IPS-NIHi11 (cell line): Measurements from ENCODE around the gene MCF2L.
A peak's percentile ranks its signal among the peaks of the same experiment; 100 is the strongest.

ENCODE experiments used
- DNase-seq: peaks from one replicate; pipeline ENCODE4 v3.0.0; 2012; ENCODE audit warnings: mixed read lengths, low spot score

The MCF2L gene

GRCh38 chr13:113083402-113084061, 114.5 kb downstream of the MCF2L start:
- DNase-seq: no peak

DNA sequence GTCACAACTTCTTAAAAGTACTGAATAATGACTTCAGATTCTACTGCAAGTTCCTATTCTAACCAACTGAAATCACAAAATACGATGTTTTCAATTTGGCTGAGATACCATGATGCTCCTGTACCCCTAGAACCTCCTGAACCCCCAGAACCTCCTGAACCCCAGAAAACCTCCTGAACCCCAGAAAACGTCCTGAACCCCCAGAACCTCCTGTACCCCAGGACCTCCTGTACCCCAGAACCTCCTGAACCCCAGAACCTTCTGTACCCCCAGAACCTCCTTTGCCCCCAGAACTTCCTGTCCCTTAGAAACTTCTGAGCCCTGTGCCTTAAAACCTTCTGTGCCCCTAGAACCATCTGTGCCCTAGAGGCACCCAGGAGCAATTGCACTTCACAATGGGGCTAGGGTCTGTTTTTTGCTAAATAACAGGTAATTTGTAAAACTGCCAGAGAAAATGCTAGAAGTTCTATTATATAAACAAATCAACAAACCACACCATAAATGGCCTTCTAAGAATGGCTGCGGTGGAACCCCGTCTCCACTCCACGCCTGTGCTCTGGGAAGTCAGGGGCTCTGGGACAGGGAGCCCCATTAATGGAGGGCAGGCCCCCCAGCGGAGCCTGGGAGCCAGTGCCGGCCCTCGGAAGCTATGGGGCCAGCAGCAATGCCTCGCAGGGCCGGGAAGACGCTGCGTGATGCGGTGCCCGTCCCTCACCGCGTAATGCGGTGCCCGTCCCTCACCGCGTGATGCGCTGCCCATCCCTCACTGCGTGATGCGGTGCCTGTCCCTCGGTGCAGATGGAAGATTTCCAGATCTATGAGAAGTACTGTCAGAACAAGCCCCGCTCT, 115.3 kb downstream of the MCF2L start:
- DNase-seq: peak; percentile 62

DNA sequence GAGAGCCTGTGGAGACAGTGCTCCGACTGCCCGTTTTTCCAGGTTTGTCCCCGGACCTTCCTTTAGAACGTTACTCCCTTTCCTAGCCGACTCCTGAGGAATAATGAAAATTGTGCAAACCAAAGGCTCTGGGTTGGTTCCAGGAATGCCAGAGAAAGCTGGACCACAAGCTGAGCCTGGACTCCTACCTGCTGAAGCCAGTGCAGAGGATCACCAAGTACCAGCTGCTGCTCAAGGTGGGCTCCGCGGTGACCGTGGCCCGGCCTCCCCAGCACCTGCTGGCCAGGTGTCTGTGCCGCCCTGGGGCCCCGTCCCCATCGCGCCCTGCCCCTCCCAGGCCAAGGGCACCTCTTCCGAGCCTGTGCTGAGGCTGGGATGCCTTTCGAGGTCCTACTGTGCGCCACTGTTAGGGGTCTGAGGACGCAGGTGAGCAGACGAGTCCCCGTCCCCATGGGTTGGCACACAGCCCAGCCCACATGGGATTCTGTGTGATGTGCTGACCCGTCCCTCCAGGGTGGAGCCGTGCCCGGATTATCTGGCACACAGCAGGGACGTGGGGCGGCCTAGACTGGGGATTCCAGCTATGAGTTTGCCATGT, 116.0 kb downstream of the MCF2L start:
- DNase-seq: no peak

DNA sequence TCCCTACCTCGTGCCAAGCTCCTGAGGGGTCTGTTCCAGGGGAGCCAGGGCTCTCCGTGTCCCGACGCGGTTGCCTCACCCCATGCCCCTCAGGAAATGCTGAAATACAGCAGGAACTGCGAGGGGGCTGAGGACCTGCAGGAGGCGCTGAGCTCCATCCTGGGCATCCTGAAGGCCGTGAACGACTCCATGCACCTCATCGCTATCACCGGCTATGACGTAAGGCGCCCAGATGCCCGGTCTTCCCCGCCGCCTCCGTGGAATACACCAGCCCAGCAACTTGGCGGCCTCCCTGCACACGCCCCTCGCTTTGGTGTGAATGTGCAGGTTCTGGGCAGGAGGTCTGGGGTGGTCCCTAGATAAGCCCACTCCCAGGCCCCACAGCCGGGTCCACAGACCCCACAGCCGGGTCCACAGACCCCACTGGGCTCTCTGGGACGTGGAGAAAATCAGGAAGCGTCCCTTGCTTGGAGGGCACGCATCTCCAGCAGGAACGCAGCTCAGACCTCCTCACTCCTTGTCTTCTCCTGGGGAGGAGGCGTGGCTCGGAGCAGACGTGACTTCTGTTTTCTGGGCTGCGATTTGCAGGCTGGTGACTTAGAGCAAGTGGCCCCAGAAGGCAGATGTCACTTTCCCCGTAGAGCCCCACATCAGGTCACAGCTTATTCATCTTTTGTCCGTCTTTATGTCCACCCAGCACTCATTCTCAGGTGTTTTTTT, 117.2 kb downstream of the MCF2L start:
- DNase-seq: peak; percentile 77

GRCh38 chr13:113086991-113087922, 118.2 kb downstream of the MCF2L start:
- no peak for DNase-seq

DNA sequence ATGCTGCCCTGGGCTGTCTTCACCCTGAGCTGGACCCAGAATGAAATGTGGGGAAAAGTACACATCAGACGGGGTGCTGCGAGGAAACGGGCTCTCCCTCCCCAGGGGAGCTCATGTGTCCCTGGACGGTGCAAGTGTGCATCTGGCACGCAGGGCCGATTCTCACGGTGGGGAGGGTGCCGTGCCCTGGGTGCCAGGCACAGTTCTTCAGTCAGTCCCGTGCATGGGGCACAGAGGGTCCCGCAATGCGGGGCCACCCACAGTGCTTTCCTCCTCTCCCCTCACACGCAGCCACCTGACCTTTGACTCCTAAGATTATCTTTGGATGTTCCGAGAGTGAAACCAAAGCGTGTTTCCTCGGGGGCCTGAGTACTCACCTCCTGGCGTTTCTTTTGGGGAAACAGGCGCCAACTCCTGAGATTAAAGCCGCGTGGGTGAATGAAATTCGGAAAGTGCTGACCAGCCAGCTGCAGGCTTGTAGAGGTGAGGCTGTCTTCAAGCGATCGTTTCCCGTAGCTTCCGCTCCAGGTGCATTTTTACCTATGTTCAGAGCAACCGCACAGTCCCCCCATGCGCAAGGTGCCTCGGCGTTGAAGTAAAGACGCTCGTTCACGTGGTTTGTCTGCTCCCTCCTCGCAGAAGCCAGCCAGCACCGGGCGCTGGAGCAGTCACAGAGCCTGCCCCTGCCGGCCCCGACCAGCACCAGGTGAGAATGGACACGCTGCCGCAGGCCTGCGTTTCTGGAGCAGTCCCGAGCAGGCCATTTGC, 119.1 kb downstream of the MCF2L start:
- no peak for DNase-seq

DNA sequence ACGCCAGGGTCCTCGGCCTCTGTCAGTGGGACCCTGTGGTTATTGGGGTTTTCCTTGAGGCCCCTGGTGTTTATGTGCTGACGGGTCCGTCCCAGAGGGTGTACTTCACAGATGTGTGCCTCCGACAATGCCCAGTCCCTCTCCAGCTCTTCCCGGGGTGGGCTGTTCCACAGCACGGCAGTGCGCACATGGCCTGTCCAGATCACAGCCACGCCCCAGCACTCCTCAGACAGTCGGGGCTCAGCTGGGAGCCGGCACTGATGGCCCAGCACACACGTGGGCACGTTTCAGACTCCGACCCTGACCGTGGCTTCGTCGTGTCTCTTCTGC, 119.6 kb downstream of the MCF2L start:
- no peak for DNase-seq

DNA sequence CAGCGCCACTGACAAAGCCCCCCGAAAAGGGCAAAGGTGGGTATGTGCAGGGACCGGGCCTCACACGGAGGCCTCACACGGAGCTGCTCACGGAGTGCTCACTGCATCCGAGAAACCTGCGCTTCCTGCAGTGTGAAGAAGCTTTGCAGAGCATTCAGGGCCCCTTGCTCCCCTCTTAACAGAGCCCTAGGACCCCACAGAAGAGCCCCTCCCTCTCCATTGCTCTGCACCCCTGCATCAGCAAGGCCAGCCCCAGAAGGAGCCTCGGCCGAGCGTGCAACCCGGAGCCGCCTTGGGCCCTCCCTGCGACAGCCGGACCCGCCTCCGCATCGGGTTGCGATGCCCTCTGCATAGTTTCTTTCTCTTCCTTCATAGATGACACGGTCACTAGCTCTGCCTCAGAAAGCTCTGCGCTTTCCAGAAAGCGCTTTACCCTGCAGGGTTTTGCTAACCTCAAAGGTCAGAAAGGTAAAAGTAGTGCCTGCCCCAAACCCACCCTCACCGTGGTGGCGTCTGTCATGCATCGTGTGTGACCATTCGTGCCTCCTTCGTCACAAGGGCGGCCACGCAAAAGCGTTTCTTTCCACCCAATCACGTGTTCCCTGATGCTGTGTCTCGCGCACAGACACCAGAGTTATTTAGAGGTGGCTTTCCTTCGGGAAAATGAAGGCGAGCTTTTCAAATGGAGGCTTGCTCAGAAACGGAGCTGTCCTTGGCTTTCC, 120.8 kb downstream of the MCF2L start:
- DNase-seq: no peak

DNA sequence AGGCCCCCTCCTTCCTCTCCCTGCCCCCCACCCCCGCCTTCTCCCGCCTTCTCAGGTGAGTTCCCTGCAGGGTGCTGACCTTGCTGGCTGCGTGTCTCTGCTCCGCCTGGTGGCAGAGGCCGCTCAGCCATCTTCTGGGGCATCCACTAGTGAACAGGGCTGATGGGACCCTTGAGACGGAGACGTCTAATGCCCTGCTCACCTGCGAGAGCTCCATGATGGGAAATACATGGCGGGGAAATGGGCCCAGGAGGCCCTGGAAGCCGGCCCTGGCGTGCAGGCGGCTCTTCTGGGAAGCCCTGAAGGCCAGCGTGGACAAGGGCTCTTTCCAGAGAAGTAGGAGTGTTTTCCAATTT, 121.4 kb downstream of the MCF2L start:
- no peak for DNase-seq

DNA sequence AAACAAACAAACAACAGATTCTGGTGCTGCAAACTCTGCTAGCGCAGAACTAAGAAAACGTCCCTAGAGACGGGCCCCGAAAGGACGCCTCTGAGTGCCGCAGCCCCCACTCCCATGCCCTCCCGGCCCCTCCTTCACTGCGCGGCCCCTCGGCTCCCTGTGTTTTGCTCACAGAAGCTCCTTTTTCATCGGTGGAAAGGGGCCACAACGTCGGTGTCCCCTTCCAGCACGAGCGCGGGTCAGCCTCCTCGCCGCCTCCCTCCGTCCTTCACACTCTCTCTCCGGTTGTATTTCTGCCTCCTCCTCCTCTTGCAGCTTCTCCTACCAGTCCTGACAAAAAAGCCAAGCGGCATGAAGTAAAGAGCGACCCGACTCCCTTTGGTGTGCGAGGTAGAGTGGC, 121.8 kb downstream of the MCF2L start:
- DNase-seq: no peak

- no peak for DNase-seq
Observed at GRCh38 chr13:113091211-113091771, 122.3 kb downstream of the MCF2L start.

DNA sequence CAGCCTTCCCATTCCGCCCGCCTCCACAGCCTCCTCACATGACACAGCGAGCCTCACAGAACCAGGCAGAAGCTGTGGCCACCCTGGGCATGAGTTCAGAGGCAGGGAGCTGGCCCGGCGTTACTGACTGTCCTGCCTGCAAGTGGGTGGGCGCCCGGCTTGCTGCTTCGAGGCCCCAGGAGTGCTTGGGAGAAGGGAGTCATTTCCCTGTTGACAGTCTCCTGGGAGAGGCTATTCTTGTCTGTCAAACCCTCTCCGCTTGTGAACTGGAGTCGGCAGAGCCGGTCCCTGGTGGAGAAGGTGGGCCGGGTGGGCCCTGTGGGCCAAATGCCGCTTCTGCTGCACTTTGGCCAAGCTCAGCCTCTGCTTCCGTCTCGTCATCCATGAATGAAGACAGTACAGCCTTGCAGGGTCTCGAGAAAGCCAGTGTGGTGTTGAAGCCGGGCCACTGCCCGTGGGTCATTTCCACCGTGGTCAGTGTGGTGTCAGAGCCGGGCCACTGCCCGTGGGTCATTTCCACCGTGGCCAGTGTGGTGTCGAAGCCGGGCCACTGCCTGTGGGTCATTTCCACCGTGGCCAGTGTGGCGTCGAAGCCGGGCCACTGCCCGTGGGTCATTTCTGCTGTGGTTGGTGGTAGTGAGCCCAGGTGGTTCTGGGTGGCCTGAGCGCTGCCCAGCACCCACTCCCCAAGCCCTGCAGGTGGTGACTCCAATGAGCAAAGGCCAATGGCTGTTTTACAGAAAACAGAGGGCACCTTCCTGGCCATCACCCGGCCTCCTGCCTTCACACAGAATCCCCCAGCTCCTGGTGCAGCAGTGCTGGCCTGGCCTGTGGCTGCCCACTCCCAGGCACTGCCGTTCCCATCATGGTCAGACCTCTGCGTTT, 123.1 kb downstream of the MCF2L start:
- no peak for DNase-seq

DNA sequence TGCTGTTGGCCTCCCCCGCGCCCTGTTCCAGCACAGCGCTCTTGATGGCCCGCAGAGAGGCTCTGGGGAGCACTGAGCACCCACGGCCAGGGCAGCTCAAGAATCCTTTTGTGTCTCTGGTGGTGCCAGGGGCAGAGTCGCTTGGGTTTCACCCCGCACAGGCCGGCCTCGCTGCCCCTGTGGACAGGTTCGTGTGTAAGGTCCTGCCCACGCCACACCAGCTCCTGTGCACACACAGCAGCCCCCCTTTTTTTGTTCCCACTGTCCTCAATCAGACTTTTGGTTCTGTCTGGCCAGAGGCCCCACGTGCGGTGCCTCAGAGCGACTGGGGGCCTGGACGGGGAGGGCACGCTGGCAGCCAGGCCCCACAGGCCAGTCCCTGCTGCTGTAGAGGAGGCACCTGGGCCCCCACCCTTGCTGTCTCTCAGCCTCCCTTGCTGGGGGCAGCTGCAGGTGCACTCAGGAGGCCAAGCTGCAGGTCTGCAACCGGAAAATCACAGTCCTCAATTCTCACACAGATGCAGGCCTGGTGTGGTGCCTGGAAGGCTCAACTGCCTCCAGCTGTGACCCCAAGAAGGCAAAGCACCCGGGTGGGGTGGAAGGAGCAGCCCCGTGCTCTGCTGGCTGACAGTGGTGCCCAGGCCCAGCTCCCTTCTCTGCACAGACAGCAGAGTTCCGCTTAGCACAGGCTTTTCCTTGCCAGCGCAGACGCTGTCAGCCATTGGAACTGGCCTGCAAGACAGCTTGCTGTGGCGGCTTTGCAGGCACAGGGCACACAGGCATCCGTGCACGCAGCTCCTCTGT, 124.0 kb downstream of the MCF2L start:
- no peak for DNase-seq

GRCh38 chr13:113093580-113094409, 124.8 kb downstream of the MCF2L start:
- no peak for DNase-seq

- no peak for DNase-seq
Observed at GRCh38 chr13:113094410-113094800, 125.4 kb downstream of the MCF2L start.

DNA sequence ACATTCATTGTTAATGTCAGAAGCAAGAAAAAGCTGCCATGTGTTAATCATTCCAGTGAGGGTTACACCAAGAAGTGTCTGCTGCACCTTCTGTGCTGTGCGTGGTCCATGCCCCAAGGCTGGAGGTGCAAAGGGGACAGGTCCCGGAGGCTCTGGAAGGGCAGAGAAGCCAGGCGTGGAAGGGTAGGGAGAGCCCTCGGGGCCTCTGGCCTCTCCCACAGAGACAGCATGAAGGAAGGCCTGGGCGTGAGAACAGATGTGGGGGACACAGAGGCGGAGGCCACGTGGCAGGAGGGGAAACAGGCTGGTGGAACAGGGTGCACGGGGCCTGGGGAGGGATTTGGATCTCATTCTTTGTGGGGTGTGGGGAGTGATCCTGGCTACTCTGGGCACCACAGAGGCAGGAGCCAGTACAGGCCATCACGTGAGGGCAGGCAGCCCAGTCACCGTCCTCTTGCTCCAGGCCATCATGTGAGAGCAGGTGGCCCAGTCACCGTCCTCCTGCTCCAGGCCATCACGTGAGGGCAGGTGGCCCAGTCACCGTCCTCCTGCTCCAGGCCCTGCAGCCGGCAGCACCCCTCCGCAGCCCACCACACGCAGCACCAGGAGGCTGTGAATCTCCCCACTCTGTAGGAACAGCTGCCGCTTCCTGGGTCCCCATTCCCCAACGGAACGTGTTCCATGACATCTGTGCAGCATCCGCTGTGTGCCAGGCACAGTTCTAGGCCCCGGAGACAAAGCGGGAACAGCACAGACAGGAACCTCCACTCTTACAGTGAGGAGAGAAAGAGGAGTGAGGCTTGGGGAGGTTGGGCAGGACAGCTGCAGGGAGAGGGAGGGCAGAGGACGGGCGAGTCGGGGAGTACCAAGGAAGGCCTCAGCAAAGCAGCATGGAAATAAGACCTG, 126.4 kb downstream of the MCF2L start:
- DNase-seq: no peak
